RKO (cell line): ENCODE measurements around the gene COL11A2.
"Not testable (repeated sequence)": the region's sequence is repeated elsewhere in the genome, so short reads cannot be mapped to it uniquely, and the experiment has no call there.

ENCODE experiments used
- DNase-seq: peaks from one replicate; pipeline ENCODE4 v3.0.0-alpha.2; 2016; ENCODE audit warnings: low spot score

COL11A2 gene

DNA sequence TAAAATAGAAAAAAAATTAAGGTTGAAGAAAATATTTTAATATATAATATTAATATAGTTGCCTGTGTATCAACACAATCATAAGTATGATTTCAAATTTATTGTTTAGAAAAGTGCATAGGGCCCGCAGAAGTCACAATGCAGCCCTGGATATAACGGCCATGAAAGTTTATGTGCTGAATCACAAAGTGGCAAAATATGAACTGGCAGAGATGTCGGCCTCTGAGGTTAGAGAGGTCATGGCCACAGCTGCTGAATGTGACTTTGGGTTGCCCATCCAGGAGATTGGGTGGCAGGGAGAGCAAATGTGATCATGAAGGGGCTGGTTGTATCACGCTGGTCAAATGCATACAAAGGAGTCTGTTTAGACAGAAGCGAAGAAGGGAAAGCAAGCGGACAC, 35.7 kb downstream of the COL11A2 start:
- DNase-seq, result no peak

DNA sequence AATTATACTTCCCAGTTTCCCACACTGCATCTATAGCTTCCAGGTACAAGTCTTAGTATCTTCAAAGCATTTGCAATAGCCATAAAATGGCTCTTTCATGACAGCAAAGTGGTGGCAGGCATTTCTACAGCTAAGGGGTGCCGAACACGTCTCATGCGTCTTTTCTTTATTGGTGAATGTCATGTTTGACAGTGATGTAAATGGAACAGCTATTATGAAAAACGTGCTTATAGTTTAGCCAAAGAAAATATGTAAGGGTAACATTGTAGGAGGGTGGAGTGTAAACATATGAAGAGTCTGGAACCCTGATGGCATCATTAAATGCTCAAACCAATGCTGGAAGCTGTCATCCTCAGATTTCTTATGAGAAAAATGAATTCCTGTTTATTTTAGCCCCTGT, 37.9 kb downstream of the COL11A2 start:
- DNase-seq, result no peak

DNA sequence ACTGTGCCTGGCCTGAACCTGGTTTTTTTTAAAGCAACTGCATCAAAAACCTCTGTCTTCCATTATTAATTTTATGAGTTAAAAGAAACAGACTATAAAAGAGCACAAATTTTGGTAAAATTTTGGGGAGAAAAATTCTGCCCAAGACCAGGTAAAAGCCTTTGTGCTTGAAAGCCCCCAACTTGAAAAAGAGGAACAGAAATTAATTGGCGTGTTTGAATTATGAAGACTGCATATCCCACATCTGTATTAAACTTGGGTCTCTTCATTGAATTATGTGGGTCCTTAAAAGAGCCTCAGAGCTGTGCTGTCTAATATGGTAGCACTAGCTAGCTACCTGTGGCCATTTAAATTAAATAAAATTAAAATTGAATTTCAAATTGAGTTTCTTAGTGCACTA, 41.2 kb downstream of the COL11A2 start:
- no peak for DNase-seq

DNA sequence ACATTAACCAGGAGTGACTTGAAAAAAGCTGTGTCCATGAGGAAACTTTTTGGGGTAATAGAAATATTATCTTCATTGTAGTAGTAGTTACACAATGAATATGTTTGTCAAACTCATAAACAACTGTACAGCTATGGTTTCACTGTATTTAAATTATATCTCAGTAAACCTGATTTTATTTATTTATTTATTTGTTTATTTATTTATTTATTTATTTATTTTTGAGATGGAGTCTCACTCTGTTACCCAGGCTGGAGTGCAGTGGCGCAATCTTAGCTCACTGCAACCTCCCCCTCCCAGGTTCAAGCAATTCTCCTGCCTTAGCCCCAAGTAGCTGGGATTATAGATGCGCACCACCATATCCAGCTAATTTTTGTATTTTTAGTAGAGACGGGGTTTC, 41.7 kb downstream of the COL11A2 start:
- DNase-seq, result not testable (repeated sequence)

DNA sequence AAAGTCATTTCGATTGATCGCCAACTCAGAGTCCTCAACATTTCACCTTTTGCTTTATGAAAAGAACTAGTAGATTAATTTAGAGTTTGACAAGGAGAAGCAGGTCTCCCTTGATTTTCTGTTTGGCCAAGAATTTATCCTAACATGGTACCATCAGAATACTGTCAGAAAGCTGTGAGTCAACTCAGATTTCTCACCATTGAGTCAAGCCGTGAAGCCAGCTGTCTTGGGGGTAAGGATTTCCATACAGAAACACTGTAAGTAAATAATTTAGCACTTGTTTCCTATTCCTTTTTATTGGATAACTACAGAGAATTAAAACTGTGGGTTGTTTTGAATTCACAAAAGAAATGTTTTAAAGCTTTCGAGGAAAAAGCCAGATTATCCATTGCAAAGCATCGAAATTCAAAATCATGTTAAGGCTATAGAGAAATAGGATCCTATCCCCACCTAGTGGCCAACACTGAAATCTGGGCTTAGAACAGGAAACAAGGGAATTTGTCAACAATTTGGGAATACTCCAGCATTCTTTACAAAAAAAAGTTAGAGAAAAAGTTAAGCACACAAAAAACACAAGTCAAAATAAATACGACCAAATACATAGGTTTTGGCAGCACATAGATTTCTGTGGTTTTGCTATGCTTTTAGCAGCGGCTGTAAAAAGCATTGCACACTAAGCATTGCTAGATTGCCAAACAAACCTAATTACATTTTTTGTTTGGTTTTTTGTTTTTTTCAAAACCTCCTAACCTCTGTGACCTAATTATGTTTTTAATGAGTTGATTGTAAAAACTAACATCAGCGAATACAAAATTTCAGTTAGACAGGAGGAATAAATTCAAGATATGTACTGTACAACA, 44.2 kb downstream of the COL11A2 start:
- DNase-seq, result peak; percentile 77

DNA sequence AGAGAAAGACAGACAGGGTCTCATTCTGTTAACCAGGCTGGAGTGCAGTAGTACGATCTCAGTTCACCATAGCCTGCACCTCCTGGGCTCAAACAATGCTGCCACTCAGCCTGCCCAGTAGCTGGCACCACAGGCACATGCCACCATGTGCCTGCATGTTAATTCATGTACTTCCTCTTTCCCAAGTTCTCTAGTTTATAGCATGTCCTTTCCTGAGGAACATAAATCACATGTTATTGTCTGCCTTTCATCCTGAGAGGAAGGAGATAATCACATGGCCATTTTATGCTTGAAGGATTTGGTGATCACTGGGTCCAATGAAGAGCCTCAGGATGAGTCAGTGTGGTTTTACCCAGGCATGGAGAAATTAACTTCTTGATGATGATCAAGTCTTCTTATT, 47.9 kb downstream of the COL11A2 start:
- no peak for DNase-seq

DNA sequence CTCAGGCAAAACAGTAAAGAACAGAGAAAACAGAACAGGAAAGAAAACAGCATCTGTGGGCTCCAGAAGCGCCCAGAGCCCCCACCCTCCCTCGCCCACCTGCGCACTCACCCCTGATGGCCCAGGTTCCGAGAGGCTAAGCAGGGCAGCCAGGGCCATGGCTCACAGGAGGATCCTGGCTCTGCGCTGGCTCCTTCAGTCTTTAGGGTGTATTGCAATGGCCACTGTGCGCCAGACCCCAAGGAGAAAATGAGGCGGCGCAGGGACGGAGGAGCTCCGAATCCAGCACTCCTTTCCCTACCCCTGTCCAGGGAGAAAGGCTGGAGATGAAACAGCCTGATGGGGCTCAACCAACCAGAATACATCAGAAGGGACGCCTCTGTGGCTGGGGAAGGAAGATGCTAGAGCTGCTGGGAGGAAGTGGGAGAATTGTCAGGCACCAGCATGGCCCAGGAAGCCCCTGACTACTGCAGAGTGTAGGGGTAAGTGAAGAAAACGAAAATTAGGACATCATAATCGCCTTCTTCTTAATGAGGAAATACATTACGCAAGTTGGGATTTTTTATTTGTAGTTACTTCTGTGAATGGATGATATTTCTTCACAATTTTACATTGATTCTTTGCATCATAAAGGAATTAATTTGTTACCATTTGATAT, 49.0 kb downstream of the COL11A2 start:
- DNase-seq, result no peak

DNA sequence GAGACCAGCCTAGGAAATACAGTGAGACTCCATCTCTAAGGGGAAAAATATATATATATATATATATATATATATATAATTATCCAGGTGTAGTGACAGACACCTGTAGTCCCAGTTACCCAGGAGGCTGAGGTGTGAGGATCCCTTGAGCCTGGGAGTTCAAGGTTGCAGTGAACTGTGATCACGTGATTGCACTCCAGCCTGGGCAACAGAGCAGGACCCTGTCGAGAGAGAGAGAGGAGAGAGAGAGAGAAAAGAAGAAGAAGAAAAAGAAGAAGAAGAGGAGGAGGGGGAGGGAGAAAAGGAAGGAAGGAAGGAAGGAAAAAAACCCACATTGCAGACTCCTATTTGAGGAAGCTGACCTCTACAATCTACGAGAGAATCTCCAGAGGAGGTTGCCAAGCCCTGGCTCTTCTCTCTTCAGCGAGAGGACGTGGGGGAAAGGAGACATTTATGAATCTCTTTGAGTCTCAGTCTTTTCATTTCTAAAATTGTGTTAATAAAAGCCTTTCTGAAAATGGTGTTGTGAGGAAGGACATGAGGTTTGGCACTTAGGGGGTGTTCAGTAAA, 49.7 kb downstream of the COL11A2 start:
- DNase-seq, result no peak

DNA sequence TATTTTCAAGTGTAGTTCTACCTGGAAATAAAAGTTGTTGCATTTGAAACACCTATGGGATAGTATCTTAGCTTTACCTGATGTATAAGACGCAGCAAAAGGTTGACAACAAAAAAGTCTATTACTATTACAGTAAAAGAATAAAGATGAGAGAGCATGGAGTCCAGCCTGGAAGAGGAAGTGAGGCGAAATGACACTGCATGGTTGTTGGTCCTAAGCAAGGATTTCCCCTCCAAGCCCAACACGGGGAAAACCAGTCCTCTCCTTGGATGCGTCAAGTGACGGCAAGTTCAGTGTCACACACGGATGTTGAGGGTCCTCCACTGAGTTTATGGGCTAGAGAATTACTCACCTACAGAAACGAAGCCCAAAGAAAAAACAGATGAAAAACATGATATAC, 51.7 kb downstream of the COL11A2 start:
- DNase-seq, result no peak

DNA sequence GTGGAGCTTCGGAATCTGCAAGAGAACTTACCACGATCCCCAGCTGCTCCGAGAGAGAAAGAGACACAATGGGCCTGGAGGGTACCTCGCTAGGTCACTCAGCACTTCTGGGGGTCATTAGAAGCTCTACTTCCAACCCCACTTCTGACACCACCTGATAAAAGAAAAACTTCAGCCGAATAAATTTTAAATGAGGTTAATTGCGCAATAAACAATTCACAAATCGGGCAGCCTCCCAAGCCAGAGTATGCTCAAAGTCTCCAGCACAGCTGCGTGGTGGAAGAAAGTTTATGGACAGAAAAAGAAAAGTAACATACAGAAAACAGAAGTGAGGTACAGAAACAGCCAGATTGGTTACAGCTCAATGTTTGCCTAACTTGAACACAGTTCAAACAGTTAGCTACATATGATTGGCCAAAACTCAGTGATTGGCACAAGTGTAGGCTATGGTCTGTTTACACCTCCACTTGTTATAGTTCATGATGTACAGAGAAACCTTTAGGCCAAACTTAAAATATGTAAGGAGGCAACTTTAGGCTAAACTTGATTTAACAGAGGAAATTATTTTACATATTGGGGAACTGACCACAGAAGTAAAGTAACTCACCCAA, 52.6 kb downstream of the COL11A2 start:
- no peak for DNase-seq

DNA sequence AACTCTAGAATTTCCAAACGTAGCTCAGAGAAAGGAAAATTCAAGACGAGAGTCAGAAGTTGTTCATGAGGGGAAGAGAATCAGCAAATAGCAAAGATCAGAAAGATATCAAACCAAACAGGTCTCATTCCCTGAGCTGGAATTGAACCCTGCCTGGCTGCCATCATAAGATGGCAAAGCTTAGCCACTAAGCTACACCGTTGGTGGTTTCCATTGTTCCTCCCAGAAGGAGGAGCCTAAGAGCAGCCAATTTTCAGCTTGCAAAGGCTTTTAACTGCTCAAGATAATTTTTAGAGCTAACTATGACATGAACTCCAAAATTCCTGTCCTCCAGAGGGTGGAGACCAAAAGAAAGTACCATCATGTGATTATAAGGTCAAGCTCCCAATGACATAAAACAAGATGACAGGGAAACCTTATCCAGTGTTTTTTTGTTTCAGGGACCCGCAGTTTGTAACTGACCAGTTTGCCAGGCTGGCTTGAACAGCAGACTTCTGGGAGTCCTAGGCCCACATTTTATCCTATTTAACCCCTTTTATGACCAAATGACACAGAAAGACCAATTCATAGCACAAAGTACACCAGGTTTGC, 55.9 kb downstream of the COL11A2 start:
- no peak for DNase-seq

DNA sequence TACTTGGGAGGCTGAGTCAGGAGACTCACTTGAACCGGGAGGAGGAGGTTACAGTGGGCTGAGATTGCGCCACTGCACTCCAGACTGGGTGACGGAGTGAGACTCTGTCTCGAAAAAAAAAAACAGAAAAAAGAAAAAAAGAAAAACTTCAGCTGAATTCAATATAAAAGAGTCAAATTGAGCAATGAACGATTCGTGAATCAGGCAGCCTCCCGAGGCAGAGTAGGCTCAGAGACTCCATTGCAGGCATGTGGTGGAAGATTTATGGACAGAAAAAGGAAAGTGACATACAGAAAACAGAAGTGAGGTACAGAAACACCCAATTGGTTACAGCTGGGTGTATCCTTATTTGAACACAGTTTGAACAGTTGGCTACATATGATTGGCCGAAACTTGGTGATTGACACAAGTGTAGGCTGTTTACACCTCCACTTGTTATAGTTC, 60.2 kb downstream of the COL11A2 start:
- DNase-seq, result no peak

DNA sequence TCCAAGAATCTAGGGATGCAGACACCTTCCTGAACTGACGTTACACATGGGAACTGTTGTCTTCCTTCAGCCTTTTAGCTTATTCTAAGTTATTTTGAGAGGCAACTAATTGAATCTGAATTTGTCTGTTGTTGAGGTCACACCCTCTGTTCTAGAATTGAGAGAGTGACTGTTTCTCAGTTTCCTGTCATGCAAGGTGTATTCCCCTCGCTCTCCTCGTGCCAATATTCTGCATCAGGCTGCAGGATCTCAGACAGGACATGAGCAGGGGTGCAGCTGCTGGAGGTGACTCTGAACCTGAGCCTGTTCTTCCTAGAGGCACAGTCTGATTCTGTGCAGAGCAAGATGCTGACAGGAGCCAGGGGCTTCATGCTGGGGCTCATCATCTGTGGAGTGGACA, 63.9 kb downstream of the COL11A2 start:
- DNase-seq, result no peak

DNA sequence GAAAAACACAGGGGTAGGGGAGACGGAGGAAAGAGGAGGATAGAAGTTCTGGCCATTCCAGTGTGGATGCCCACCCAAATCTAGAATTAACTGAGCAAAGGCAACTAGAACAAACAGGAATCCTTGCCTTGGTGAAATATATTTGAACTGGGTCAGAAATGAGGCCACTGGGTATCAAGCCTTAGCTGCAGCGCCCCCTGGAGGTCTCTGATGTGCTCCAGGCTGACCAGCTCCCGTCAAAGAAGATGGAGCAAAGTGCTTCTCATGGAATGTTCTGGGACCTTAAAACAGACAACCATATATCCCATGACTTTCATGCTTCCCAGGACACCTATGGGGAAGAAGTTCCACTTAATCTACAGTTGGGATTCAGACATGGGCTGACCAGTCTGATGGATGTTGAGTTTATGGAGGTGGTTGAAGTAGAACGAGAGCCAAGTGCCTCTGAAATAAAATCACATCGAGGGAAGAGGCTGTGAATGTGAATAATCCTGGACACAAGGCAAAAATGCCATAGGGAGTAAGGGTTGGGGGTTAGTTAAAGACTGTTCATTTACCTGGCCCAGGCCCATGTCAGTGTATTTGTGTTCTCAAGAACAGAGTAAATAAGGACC, 66.1 kb downstream of the COL11A2 start:
- DNase-seq, result peak; percentile 41

DNA sequence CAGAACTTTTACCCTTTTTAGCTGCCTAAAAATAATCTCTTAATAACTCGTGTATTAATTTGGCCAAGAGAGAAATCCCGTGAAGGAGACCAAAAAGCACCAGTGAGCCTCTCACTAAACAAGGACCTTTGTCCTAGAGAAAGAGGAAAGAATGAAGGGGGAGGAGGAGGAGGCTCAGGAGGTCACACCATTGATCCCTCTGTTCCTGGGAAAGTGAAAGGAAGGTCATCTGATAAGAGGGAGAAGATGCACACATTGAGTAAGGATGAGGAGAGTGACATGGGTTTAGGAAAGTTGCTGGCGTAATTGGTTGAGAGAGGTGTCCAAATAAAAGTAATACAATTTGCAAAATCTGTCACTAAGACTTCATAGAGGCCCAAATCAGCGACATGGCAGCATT, 67.3 kb downstream of the COL11A2 start:
- no peak for DNase-seq

DNA sequence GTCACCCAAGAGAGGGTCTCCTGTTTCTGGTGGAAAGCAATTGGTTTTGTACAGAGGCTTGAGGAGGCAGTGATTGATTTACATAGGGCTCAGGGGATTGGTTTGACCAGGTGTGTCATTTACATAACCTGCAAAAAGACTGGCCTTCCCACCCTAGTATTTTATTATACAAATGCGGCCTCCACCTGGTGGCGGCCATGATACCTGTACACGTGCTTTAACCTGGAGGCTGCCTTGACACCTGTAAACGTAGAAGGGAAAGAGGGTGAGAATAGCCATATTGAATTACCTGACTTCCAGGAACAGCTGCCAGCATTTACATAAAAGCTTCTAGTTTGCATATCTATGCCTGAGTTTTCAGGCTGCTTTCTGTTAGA, 67.8 kb downstream of the COL11A2 start:
- DNase-seq, result no peak

DNA sequence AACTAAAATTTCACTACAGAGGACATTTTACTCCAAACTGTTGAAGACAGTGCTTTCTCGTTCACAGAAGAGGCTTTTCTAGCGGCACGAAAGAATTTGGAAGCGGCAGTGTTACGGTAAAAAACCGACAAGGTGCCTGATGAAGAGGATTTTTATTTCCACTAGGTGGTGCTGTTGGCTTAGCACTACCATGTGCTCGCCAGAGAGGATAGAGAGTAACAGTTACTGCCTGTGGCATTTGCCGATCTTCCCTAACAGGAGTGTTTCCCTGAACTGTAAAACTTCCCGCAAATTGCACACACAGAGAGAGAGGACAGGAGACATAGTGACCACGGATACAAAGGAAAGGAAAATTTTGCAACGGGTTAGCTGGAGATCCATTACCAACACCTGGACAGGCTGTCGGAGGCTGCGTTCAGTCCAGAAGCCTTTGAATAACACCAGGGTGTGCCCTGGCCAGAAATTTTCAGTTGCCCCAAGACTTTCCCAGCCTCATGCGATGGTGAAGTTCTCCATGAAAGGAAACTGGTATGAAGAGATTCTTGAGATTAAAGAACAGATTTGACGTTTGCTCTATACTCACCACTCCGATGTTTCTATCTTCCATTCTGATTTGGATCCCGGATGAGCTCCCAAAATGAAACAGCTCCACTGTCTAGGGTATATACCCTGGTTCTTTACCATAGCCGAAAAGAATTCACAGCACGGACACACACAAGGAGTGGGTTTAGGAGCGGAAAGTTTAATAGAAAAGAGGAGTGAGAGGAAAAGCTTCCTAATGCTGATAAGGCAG, 68.3 kb downstream of the COL11A2 start:
- peak; percentile 71 for DNase-seq

DNA sequence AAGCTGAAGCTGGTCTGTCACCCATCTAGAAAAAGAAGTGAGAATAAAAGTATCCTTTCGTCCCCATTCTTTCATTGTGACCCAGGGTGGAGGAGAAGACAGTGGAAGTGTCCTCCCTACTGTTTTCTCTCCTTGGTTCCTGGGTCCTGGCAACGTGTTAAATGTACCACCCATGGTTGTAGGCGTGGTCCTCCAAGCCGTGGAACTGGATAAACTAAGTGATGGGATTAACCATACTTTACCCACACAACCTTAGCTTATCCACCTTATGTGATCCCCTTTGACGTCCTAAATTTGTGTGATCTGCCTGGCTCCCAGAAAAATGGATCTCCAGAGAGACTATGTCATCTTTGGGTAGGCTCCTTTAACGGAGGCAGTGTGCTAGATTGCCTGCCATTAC, 69.1 kb downstream of the COL11A2 start:
- DNase-seq, result no peak

DNA sequence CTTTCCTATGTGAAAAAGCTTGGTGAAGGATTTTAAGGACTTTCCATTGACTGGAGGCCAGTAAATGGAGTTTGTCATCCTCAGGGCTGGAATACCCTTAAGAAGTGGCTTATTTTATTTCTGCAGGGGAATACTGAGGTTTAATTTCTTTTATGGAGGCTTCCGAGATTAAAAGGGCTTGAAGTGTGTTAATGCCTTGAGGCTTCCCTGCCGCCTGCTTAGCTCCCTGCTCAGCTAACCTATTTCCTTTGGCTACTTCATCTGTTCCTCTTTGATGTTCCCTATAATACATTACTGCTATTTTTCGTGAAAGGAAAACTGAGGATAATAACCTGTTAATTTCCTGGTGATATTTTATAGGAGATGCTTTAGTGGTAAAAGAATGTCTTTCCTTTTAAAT, 72.3 kb downstream of the COL11A2 start:
- DNase-seq, result no peak

DNA sequence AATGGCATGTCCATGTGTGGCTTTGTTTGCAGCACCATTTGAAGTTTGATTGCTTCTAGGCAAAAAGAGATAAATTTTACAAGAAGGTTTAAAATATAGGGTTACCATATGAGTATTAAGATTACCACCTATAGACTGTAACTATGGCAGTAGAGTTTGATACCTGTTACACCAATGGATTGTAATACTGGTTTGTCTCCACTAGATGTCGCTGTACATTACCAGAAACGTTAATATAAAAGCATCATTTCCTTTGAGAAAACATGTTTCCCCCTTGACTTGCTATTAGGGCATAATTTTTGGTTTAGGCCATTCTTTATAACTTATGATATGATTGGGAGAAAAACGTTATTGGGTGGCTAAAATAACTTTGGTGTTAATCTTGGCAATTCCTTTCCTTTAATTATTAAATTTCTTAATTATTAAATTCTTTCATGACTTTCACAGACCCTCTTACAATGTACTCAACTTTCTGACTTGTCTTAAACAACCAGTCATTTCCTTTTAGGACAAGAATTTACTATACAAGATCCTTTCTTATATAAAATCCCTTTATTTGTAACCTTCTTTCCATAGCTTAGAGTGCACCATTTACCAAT, 73.6 kb downstream of the COL11A2 start:
- peak; percentile 60 for DNase-seq

DNA sequence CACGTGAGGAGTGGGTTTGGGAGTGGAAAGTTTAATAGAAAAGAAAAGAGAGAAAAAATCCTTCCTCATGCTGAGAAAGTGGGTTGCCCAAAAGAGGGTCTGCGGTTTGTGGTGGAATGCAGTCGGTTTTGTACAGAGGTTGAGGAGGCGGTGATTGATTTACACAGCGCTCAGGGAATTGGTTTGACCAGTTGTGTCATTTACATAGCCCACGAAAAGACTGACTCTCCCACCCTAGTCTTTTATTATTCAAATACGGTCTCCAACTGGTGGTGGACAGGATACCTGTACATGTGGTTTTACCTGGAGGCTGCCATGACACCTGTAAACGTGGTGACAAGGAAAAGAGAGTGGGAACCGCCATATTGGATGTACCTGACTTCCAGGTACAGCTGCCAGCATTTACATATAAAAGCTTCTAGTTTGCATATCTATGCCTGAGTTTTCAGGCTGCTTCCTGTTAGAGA, 74.4 kb downstream of the COL11A2 start:
- no peak for DNase-seq
